ENCODE data around the gene NLE1.
"Not testable (repeated sequence)": the region's sequence is repeated elsewhere in the genome, so short reads cannot be mapped to it uniquely, and the experiment has no call there.

The NLE1 gene

GRCh38 chr17:35141681-35142466 is at the start of gene NLE1:
Gene NLE1 (minus strand): TSS chr17:35142303. CDS start chr17:35142275, 28 bp downstream.
- peak; percentile 35 for DNase-seq

GRCh38 chr17:35191001-35191695 is 49.0 kb upstream of the NLE1 start:
- no peak for DNase-seq

GRCh38 chr17:35189291-35189690 is 47.2 kb upstream of the NLE1 start:
- DNase-seq = no peak

- no peak for DNase-seq
Observed at GRCh38 chr17:35188111-35188510, 46.0 kb upstream of the NLE1 start.

- DNase-seq = no peak
Observed at GRCh38 chr17:35187481-35187880, 45.4 kb upstream of the NLE1 start.

- DNase-seq = no peak
Observed at GRCh38 chr17:35185849-35186248, 43.7 kb upstream of the NLE1 start.

GRCh38 chr17:35184274-35184673 is 42.2 kb upstream of the NLE1 start:
- DNase-seq = no peak

- no peak for DNase-seq
Observed at GRCh38 chr17:35183332-35183731, 41.2 kb upstream of the NLE1 start.

- DNase-seq = not testable (repeated sequence)
Observed at GRCh38 chr17:35179379-35179778, 37.3 kb upstream of the NLE1 start.

- DNase-seq = no peak
Observed at GRCh38 chr17:35176897-35177296, 34.8 kb upstream of the NLE1 start.

- DNase-seq = no peak
Observed at GRCh38 chr17:35175638-35176415, 33.7 kb upstream of the NLE1 start.

GRCh38 chr17:35174835-35175334 is 32.8 kb upstream of the NLE1 start:
- no peak for DNase-seq

- not testable (repeated sequence) for DNase-seq
Observed at GRCh38 chr17:35172321-35172720, 30.2 kb upstream of the NLE1 start.

- no peak for DNase-seq
Observed at GRCh38 chr17:35171834-35172233, 29.7 kb upstream of the NLE1 start.

GRCh38 chr17:35170968-35171771 is 29.1 kb upstream of the NLE1 start:
- no peak for DNase-seq

- DNase-seq = no peak
Observed at GRCh38 chr17:35169835-35170363, 27.8 kb upstream of the NLE1 start.

- DNase-seq = no peak
Observed at GRCh38 chr17:35167666-35168065, 25.6 kb upstream of the NLE1 start.

- no peak for DNase-seq
Observed at GRCh38 chr17:35167046-35167445, 24.9 kb upstream of the NLE1 start.

GRCh38 chr17:35166526-35166925 is 24.4 kb upstream of the NLE1 start:
- DNase-seq = no peak

- no peak for DNase-seq
Observed at GRCh38 chr17:35164716-35165115, 22.6 kb upstream of the NLE1 start.

GRCh38 chr17:35163886-35164285 is 21.8 kb upstream of the NLE1 start:
- no peak for DNase-seq

GRCh38 chr17:35162755-35163154 is 20.7 kb upstream of the NLE1 start:
- no peak for DNase-seq

Data from NCI-H2029 (cell line).